ENCODE data around the gene DTL.

- TF ChIP-seq YY1 (IDR thresholded peaks at IDR 0.05; ENCODE audit: insufficient read depth, insufficient read length) (no peak), ZNF274 (IDR thresholded peaks at IDR 0.05; ENCODE audit: low read depth, low read length) (no peak), SUZ12 (IDR thresholded peaks at IDR 0.05; ENCODE audit: extremely low read depth, insufficient read depth, insufficient read length) (no peak)
Observed at GRCh38 chr1:212152308-212152693, 116.8 kb downstream of the DTL start.

Measured in NT2/D1 (cell line).